Stimulated activated CD4-positive, alpha-beta T cell treated with anti-CD3 and anti-CD28 coated beads, Interleukin-2, amount 100 ng/mL, for 4 hours (primary cell): ENCODE results near the gene LTF.
"Not testable (repeated sequence)": the region's sequence is repeated elsewhere in the genome, so short reads cannot be mapped to it uniquely, and the experiment has no call there.

Experiments
- DNase-seq: peaks from one replicate; pipeline ENCODE4 v3.0.0-alpha.2; 2020; ENCODE audit warnings: low read depth

The LTF gene

DNA sequence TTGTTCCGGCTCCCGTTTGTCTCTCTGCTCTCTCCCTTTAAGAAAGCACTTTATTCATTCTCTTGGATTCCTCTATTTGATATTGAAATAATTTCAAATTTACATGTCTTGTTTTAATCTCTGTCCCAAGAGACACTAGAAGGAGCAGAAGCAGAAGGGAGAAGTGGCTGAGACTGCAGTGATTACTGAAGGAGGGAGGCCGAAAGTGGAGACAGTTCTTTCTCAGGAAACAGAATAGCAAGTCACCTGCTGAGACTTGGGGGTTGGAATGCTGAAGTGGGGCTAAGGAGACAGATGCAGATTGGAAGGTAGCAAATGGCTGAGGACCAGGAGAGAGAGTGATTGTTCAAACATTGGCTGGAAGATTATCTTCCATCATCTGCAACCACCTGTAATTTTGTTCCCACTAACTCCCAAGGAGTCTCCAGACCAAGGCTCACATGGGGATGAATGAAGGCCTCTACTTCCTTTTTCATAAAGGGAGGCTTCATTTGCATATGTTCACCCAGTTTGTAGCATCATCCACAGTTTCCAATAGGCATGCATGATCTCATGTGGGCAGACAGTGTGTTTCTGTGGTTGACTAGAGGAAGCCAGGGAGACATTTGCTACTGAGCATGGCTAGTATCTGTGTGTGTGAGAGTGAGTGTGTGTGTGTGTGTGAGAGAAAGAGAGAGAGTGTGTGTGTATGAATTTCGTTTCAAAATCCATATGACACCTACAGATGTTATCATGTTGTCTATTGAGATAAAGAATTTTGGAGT, 24.0 kb downstream of the LTF start:
- DNase-seq: no peak

DNA sequence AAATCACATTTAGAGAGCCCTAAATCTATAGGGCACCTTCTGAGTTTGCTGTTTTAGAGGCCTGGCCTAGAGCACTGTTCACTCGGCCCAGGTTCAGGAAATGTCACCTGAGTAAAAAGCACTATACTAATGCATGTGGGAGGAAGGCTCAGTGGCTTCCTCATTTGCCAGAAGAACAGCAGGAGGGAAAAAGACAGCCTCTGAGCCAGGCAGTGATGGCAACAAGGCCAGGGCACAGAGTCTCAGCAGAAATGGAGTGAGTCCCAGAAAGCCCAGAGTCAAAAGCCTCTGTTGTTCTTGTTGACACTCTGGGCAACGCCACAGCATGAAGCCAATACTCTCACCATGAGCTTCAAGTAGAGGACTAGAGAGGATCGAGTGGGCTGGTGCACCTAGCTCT, 25.9 kb downstream of the LTF start:
- no peak for DNase-seq

DNA sequence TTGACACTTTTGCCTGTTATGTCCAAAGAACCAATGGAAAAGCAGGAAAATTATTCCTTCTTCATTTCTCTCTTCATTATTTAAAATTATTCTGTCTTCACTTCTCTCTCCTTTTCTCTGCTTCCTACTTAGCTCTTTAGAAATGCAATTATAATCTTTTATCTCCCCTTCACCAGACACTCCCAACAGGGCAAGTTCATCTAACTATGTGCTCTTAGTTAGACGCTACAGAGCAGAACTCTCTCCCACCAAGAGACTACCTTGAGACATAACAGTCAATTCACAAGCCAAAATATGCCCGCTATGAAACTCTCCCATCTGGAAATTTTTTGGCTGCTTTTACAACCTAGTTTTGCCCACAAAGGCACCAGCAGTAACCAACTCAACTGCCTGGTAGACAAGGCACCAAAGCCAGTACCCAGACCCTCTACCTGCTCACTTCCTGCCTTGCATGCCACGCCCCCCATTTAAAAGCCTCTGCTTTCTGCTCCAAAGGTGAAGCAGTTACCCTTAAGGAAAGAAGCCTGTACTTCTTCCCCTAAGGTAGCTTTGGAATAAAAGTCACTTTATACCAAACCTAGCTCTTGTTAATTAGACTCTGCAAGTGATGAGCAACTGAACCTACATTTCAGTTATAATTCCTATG, 29.5 kb downstream of the LTF start:
- DNase-seq: no peak

DNA sequence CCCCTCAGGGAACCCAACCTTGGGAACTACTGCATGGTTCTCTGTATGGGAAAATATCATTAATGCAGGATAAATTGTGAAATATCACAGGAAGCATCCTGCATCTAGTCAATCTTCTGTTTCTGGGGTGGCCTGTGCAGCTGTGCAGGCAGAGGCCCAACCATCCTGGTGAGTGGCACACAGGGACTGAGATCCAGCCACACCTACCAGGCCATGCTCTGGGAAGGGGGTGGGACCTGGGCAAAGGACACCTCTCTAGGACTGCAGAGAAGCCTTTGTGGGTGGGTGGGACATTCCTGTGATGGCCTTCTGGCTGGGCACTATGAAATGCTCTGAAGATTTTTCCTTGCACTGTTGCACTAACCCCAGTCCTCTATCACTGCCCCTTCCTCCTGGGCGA, 30.9 kb downstream of the LTF start:
- no peak for DNase-seq

DNA sequence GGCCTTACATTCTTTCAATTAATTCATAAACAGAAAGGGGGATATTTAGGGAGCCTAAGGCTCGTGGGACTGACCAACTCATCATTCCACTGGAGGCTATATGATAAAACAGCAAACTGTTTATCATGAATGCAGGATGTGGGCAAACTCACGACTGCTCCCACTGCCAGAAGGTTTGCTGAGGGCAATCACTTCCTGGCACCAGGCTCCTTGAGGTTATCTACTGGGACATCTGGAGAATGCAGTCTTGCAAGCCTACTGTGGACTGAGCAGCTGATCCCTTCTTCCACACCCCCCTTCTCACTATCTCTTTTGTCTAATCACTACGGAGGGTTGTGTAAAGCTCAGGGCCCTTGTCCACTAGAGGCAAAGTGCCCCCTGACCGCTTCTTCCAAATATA, 31.6 kb downstream of the LTF start:
- not testable (repeated sequence) for DNase-seq

DNA sequence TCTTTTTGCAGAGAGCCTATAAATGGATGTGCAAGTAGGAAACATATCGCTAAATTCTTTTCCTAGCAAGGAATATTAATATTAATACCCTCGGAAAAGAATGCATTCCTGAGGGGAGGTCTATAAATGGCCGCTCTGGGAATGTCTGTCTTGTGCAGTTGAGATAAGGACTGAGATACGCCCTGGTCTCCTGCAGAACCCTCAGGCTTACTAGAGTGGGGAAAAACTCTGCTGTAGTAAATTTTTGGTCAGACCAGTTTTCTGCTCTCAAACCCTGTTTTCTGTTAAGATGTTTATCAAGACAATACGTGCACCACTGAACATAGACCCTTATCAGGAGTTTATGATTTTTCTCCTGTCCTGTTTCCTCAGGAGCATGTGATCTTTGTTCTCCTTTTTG, 32.8 kb downstream of the LTF start:
- not testable (repeated sequence) for DNase-seq

DNA sequence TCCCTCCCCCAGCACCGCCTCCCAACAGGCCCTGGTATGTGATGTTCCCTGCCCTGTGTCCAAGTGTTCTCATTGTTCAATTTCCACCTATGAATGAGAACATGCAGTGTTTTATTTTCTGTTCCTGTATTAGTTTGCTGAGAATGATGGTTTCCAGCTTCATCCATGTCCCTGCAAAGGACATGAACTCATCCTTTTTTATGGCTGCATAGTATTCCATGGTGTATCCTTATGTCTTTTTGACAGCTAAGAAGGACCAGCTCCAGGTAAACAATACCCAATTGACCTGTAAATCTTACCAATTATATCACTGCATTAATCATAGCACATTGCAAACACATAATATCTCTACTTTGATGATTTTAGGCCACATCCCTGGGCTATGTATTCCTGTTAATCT, 33.8 kb downstream of the LTF start:
- not testable (repeated sequence) for DNase-seq

DNA sequence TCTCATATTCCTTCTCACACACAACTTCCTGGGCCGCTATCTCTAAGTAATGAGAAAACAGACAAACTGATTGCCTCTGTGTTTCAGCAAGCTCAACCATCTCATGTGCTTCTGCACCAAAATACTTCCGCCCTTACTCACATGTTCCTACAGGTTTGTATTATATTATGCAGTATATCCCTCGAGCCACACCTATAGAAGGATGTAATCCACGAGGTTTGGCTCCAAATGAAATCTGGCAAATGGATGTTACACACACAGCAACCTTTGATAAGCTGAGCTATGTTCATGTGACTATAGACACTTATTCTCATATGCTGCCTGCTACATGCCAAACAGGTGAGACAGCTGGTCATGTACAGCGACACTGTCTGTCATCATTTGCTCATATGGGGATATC, 35.0 kb downstream of the LTF start:
- no peak for DNase-seq

DNA sequence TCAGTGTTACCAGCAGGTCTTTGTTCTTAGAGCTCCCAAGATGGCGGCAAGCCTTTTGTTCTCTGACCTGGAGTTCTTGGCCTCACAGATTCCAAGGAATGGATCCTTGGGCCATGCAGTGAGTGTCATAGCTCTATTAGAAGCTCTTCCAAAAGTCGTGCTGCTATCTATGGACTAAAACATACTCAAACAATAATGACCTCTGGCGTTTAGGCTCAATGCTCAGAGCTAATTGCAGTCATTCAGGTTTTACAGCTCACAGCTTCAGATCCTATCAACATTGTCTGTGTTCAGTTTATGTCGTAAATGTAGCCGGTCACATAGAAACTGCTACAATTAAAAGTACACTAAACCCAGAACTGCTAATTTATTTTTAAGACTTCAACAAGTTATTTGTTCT, 35.5 kb downstream of the LTF start:
- no peak for DNase-seq

DNA sequence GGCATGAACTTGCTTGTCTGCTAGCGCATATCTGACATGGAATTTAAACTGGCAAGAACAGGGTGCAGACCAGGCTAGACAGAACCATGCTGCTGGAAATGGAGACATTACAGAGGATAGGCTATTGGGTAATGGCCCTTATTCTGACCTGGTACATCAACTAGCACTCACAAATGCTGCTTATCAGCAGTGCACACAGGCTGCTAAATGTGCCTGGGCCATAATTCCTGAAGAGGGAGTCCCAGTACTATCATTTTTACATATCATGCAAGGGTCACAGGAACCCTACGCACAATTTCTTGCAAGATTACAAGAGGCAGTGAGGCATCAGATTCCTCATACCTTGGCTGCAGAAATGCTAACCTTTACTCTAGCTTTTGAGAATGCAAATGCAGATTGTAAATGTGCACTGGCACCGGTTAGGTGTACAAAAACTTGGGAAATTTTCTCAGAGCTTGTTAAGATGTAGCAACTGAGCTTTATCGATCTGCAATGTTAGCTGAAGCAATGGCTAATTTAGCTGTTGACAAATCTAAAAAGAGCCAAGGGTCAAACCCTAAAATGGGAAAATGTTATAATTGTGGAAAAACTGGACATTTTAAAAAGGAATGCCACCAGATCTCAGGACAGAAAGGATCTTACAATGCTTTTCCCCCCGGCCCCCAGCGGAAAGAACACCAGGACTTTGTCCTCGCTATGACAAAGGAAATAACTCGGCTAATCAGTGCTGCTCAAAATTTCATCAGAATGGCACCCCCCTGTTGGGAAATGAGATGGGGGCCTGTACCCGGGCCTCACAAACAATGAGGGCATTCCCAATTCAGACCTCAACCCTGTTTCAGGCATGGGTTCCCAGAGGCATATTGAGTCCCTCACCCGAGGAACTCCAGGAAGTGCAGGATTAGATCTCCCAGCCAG, 36.5 kb downstream of the LTF start:
- no peak for DNase-seq

DNA sequence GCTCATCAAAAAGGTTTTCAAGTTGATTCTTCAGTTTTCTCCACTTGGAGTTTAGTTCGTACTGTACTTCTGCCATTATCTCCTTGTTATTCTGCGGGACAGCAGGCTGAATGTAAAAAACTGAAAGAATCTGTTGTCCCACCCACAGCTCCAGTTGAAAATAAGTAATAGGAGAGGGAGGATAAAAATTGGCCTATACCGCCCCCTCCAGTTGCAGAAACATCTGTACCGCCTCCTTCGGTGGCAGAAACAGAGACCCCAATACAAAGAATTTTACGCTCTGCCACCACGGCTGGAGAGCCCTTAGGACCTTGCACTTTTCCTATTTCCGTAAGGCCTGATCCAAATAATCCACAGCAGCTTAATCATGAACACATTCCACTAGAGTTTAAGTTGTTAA, 37.3 kb downstream of the LTF start:
- not testable (repeated sequence) for DNase-seq

DNA sequence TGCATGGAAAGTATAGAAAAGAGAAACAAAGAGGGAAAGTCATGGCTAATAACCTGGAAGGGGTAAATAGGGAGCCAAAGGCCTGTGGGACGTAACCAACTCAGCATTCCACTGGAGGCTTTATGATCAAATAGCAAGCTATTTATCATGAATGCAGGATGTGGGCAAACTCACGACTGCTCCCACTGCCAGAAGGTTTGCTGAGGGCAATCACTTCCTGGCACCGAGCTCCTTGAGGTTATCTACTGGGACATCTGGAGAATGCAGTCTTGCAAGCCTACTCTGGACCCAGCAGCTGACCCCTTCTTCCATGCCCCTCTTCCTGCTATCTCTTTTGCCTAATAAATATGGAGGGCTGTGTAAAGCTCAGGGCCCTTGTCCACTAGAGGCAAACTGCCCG, 38.2 kb downstream of the LTF start:
- not testable (repeated sequence) for DNase-seq

DNA sequence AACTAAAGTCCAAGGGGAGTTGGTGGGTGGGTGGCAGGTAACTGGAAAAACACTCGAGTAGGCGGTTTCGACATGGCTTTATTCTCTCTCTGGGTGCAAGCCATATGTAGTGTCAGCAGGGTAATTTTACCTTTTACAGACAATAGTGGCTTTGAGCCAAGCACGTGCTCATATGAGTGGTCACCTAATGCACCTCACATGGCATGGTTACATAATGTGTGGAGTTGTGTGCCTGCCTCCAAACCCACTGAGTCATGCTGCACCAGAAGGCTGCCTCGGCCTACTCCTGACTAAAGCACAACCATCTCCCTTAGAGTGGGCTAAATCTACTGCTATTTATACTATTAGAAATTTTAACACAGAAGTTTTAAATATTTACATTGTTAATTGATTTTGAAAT, 41.1 kb downstream of the LTF start:
- DNase-seq: no peak

DNA sequence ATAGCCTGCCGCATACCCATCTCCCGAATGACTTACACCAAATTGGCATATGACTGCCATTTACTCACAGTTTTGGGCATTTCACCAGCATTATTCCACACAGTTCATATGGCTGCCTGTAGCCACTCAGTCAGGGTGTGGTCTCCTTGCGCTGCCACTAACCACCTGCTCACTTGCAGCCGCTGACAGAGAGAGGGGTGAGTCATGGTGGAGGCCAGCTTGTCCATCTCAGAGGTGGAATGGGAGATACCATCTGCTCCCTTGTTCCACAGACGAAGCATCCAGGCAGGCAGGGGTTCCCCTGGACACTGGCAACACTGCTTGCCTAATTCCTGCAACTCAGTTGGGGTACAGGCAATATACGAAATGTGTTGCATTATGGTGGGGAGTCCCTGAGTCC, 42.1 kb downstream of the LTF start:
- no peak for DNase-seq

DNA sequence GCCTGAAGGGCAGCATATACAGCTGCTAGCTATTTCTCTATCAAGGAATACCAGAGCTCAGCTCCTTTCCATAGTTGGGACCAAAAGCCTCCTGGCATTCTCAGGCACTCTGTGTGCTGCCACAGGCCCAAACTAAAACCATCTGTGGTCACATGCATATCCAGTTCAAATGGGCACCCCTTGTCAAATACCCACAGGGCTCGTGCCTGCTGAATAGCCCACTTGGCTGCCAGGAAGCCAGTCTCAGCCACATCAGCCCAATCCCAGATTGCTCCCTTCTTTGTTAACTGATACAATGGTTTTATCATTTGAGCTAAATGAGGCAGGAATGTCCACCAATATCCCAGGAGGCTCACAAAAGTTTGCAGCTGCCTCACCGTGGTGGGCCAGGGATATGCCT, 43.8 kb downstream of the LTF start:
- no peak for DNase-seq

DNA sequence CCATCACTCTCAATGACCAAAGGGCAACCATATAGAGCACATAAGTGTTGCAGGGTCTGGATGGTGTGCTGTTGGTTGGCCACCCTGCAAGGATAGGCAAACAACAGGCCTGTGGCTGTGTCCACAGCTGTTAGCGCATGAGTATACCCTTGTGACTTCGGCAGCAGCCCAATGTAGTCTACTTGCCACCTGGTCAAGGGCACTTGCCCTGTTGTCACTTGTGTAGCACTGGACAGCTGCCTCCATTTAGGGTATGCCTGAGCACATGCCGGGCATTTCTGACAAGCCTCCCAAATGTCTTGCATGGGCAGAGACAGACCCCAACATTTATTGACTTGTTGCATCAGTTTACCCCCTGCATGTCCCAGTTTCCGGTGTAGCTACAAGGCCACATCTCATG, 44.9 kb downstream of the LTF start:
- no peak for DNase-seq

DNA sequence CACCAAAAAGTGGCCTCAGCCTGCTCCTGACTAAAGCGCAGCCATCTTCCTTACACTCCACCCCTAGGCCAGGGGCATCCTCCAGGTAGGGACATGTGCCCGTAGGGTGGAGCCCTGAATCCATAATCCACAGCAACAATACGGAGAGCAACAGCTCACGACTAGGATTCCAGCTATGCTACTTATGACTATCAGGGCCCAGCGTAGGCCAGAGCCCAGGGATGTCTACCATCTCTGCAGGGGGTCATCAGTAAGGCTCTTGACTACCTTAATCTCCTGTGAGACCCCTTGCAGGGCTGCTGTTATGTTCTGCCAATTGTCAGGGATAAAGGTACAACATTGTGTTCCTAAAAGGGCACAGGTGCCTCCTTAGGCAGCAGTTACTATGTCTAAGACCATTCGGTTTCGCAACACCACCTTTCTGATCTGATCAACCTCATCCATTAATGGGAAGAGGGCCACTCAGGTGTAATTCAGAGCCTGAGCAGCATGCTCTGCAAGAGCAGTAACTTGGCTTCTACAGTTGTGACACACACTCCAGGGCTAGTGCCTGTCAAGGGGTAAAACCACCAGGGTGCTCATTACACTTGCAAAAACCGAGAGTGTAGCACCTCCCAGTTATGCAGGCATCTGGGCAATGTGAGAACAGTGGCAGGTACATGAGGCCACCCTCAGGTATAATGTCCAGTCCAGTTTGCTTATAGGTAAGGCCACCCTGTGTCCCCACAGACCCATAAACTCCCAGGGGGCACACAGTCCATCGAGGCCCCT, 46.7 kb downstream of the LTF start:
- DNase-seq: no peak

DNA sequence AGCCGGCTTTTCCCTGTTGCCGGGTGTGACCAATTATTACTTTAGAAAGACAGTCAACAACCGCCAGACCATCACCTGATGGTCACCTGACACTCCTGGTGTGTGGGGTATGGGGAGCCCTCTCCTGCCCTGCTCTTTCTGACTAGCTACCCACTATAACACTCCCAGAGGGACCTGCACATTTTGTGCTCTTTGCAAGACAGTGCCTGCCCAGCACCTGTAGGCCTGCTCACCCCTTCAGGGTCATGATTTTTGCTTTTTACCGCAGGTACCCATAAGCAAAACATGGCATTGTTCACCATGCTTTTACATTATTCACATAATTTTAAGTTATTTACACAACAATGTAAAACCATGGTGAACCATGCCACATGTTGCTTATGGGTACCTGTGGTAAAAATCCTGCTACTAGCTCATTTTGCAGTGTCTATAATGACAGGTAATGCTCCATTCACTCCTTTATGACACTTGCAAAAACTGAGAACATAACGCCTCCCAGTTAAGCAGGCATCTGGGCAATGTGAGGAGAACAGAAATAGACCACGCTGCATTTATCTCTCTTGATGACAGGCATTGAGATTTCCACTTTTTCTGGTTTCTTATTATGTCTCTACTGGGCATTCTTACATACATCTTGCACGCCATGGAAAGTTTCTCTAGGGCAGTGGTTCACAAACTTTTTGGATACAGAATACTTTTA, 47.7 kb downstream of the LTF start:
- DNase-seq: no peak

DNA sequence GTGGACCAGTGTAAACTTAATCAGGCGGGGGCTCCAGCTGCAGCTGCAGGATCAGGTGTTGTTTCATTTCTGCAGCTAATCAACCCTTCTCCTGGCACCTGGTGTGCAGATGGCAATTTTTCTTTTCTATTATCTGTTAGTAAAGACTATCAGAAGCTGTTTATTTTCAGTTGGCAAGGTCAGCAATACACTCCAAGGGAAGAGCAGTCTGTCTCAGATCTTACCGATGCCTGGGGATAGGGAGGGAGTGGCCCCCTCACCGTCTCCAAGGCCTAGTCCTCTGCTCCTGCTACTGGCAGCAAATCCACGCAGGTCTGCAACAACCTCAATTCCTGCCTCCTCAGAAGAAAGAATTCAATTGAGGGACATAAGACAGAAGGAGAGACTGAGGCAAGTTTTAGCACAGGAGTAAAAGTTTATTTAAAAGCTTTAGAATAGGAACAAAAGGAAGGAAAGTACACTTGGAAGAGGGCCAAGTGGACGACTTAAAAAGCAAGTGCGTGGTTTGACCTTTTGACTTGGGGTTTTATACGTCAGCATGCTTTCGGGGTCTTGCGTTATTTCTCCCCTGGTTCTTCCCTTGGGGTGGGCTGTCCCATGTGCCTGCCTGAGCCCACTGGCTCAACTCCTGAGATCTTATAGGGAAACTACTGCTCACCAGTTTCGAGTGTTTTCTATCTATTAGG, 48.4 kb downstream of the LTF start:
- DNase-seq: no peak

DNA sequence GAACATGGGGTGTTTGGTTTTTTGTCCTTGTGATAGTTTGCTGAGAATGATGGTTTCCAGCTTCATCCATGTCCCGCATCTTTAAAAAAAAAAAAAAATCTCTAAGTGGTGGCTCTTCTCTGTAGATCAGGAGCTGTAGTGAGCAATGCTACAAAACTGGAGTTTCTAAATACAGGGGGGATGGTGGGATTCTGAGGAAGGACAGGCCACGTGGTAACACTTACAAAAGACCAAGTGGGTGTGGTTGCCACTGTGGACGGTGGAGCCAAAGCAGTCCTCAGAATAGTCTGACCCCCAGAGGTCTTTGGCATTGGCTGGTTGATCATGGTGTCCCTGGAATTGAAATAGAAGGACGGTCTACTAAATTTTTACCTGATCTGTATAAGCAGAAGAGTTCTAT, 50.0 kb downstream of the LTF start:
- DNase-seq: no peak

DNA sequence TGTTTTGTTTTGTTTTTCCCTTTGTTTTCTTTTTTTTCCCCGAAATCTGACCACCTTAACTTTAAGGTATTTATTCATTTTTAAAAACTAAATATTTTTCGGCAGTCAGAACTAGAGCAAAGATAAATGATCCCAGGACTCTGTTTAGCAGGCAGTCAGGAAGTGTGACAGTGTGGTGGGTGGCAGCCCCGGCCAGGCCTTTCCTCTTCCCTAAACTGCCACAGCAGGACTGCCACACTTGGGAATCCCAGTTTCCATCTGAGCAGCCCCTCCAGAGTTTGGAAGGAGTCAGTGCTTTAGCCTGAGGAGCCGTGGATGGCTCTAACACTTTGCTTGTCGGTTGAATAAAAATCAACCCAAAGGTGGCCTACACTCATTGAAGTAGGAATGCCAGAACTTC, 50.8 kb downstream of the LTF start:
- DNase-seq: no peak
